GM20431 (cell line): ENCODE measurements around the gene HHIP.

Experiments
- in situ Hi-C: fragments of 300-500 bp; cut with MseI, MboI; formaldehyde crosslinking; loops from one replicate; pipeline ENCODE4 v1.15.0; 2020; ENCODE audit warnings: low sequenced_read_pairs; ENCODE audit not compliant: unreplicated experiment

HHIP gene

DNA sequence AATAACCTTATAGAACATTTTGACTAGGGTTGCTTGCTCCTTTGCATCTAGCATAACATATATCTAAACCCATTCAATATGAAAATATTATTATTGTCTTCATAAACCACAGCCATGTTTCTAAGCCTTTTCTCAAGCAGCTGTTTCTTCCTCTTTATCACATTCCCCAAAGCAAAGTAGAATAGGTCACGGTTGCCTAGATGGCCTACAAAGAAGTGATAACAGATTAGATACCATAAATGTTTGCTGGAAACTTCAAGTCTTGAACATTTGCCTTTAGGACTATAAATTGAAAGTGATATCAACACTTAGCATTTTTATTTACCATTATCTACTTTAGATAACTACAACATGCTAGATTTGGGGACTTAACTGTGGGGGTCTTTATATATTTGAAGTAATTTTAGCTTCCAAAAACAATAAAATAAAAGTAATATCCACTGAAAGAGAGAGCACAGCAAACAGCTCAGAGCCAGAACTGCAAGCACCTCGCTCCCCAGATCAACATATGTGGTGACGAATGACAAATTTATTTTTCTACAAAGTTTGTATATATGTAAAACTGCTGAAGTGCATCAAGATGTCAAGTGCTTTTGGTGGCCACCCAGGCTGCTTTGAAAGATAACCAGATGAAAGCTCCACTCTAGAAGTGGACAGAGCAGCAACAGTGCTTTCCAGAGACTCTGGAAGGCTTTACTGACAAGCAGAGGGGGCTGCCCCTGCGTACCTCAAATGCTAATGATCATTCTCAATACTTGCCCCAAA lies 8.0 kb downstream of the HHIP start:
- in situ Hi-C loops, result no loop called here

DNA sequence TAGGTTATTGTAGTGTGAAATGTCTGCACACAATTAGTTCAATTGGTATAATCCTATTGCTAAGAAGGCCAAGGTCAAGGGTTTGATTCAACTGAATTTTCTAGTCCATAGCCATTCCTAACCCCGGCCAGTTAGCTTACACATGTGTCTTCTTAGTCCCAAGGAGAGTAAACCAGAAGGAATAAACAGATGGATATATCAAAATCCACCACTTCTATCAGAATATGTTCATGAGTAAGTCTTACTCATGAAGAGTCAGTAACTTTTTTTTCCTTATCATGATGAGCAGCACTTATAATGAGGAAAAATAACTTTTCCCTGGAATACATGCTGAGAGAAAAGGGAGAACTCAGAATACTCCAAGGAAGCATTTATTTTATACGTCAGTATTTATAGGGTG lies 9.5 kb downstream of the HHIP start:
- in situ Hi-C loops, result no loop called here

DNA sequence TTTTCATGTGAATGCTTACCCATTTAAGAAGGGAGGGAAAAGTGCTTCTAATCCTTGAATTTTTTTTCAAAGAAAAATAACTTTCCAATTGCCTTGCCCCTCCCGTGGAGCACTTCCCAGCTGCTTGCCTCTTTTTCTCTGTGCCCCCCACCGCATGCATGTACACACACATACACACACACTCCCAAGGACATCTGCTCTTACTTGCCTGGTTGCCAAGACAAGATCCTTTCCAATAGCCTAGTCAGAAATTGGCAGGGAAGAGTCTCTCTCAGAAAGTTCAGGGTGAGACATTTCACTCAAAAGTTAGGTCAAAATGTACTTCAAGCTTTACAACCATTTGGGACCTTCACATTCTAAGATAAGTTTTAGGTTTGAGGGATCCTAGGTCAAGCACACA lies 10.9 kb downstream of the HHIP start:
- in situ Hi-C loops, result no loop called here

DNA sequence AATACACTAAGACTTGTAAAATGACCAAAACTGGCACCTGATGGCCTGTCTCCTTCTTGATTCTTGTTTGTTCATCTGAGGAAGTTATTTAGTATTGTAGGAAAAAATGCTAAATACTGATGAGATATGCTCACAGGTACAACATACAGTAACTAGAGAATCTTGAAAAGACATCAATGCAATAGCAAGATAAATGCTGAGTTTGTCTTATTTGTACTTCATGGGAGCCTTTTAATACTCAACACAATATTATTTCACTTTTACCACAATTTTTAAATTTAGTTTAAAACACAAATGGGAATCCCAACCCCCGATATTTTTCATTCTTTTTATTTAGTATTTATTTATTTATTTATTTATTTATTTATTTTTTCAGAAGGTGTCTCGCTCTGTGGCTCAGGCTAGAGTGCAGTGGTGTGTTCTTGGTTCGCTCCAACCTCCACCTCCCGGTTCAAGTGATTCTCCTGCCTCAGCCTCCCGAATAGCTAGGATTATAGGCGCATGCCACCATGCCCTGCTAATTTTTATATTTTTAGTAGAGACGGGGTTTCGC lies 12.1 kb downstream of the HHIP start:
- in situ Hi-C loops, result no loop called here

DNA sequence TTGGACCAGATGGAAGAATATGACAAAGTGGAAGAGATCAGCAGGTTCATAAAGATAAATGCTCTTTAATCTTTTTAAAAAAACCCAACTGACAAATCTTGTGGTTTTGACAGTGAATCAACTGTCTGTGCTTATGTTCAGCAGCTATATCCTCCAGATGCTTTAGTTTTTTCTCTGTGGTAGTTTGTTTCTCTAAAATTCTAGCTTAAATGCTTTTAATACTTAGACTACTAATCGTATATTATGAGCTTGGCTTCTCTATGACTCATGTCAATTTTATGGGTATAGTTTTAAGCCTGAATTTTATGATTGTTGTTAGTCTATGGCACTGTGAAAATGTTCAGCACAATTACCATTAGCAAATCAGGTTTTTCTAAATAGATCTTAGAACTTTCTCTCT lies 12.9 kb downstream of the HHIP start:
- in situ Hi-C loops, result no loop called here

DNA sequence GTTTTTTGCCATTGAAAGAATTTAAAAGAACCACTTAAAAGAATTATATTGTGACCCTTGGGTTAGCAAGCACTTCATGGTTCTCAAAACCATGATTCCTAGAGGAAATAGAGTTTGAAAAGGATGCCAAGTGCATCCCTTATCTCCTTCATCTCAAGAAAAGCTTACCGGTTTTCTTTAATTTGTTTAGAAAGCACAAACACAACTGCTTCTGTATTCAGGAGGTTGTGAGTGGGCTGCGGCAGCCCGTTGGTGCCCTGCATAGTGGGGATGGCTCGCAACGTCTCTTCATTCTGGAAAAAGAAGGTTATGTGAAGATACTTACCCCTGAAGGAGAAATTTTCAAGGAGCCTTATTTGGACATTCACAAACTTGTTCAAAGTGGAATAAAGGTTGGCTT lies 13.5 kb downstream of the HHIP start:
- in situ Hi-C loops, result no loop called here

DNA sequence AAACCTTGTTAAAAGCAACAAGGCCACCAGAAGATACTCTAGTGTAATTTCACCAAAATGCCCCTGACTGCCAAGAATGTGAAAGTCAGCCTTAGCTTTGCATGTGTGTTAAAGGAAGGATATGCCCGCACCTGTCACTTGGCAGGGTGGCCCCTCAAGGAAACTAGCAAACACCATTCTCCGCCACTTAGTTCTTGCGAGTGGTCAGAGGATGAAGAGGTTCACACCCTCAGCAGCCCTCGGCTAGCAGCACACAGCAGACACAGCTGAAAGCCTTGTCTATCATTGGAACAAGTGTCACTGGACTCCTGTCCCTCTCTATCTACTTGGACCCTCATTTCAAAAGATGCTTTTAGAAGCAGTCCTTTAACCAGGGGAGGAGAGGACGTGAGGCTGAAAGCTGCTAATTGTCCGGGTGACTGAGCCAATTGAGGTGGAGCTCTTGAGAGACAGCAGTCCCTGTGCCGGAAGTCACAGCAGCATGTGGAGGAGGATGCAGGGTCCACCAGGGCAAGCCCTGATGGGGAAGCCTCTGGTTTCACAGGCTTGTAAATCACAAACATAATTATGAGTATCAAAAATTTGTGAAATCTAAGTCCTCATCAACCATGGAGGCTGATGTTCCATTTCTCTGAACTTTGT lies 18.0 kb downstream of the HHIP start:
- in situ Hi-C loops, result no loop called here

DNA sequence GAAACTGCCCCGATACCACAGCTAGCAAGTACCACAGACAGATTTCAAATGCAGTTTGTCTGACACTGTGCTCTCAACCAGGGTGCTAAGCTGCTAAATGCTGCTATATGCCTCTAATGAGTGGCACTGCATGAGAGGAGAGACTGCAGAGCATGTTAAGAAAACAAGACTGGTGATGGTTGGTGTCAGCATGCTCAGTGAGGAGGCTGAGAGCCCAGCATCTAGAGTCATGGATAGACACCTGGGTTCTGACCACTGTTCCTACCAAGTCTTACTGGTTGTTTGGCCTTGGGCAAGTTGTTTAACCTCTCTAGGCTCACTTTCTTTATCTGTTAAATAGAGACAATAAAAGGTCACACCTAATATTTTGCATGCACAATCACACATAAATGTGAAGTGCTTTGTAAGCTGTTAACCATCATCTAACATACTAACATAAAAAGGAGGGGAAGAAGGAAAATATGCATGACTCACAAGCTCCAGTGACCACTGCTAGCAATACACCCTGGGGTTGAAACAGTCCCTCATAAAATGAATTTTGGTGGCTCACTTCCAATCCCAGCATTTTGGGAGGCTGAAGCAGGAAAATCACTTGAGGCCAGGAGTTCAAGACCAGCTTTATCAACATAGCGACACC lies 20.7 kb downstream of the HHIP start:
- in situ Hi-C loops, result no loop called here

DNA sequence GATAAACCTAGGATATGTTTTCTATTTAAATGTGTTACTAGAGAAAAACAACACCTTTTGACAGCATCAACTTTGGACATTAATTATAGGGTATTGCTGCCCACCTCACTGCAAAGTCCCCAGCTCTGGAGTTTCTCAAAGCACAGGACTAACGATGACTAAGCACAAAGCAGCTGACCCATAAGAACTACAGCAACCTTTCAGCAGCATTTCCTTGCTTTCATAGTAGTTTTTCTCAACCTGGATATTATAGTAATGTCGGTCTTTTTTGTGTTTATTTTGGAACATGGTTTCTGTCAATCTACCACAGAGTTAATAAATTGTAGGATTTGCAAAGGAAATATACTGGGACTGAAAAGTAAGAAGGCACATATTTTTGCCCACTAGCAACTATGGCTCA lies 21.5 kb downstream of the HHIP start:
- in situ Hi-C loops, result no loop called here

DNA sequence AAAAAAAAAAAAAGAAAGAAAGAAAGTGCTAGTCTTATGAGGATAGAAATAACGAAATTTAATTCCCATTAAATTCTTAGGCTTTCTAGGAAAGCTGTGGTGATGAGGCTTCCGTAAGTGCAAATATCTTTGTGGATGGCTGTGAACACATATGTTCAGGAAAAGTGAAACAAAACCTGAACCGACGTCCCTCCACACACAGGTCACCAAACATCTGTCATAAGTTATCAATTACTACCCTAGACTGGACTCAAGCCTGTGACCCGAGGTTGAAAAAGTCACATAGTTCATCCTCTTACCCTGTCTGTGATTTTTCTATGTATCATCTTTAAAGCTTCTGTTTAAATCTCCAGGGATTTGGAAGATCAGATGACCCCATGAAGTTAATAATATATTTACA lies 24.8 kb downstream of the HHIP start:
- in situ Hi-C loops, result no loop called here

DNA sequence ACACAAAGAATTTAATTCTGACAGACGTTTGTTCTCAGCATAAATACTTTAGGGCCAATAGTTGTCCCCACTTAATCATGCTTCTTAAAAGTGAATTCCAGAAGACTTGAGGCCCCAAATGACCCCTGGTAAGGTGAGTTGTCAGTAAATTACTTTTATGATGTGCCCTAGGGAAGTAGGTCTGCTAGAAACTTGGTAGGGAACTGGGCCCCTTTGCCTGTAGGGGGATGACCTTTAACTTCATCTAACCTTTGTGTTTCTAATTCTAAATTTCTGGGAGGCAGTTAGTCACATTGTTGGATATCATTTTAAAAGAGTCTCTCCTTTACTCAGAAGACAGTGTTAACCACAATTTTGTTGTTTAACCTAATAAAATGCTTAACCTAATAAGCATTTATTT lies 28.8 kb downstream of the HHIP start:
- in situ Hi-C loops, result no loop called here

DNA sequence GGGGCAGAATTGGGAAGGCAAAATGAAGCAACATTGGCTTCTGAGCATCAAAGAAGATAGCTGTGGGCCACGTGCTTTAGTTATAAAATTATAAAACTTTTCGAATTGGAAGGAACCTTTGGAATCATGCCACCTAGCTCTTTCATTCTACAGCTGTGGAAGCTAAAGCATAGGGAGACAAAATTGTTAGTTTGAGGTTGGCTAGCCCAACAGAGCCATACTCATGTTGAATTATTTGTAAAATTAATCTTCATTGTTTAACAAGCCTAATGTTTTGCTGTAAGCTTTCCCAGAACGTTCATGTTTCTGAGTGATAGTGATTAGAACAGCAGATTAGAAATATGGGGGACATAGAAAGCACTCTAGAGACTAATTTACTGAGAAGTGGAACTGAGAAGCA lies 35.9 kb downstream of the HHIP start:
- in situ Hi-C loops, result no loop called here

DNA sequence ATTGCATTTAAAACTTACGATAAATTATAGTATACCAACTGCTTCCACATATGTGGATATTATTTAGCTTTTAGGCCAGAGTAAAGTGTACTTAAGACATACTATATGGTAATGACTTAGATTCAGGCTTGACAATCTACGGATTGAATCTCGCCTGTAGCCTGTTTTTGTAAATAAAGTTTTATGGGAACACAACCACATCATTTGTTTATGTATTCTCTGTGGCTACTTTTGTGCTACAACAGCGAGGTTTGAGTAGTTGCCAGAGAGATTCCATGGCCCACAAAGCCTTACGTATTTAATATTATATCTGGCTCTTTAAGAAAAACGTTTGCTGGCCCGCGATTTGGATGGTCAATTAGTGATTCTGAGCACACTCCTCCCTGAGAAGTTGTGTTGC lies 37.6 kb downstream of the HHIP start:
- in situ Hi-C loops, result no loop called here

DNA sequence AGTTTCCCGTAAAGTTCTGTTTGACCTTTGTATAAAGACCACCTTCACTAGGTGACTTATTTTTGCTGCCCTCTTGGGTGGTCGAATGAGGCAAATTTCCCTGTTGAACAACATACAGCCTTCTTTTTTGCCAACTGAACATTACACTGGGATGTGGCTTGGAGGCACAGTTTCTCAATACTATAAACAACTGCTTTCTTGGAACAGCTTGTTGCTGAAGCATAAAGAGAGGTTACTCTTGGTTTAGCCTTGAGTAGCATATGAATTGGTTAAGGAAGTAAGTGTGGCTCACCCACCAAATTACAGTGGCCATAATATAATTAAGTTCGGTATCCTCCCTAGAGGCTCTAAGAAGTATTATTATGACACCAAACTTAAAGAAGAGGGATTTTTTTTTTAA lies 40.0 kb downstream of the HHIP start:
- in situ Hi-C loops, result no loop called here

DNA sequence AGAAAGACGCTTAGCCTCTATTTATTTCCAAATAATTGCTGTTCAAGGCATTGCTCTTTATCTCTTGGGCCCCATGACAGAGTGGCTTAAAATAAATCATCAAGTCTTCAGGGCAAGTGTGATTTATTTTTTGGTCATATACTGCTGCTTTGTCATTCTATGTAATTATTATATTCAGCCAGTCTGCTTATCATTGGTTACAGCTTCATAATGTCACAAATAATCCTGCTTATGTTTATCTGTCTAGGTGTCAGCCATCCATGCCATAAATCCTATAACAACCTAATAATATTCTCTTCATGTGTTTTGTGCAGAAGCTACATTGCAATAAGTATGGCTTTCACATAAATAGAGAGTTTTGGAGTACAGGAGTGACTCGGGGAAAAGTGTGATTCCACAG lies 41.0 kb downstream of the HHIP start:
- in situ Hi-C loops, result no loop called here

DNA sequence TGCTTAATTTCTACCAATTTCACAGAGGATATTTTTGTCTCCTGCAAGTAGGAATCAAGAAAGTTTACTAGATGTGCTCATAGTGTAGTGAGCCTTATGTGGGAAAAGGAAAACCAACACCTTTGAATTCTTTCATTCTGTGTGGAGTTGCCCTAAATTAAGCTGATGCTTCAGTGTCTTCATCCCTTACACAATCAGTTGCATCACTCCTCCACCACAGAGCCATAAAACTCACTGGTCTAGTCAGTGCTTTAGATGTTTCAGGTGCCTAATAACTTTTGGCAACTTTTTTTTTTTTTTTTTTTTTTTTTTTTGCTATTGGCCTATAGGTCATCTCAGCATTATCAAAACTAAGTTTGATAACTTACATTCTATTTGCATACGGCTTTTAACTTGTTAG lies 41.5 kb downstream of the HHIP start:
- in situ Hi-C loops, result no loop called here

DNA sequence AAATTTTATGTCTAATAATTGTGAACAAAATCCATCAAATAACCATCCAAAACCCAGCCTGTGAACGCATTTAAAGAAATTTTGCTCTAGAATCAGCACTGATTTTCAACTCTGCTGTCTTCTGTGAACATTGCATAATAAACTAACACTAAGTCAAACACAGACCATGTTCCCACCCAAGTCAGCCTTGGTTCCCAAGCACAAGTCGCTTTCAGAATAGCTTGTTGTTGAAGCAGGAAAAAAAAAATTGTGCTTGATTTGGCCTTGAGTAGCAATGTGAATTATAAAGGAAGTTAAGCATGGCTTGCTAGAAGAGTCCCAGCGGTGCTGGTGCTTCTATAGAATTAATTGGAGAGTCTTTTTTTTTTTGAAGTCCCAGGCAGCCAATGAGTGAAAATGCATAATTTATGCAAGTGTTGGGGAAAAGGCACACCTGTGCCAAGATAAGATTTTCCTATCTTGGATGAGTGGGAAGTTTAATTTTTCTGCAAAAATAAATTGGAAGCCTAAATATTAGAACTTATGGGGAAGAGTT lies 42.1 kb downstream of the HHIP start:
- in situ Hi-C loops, result no loop called here

DNA sequence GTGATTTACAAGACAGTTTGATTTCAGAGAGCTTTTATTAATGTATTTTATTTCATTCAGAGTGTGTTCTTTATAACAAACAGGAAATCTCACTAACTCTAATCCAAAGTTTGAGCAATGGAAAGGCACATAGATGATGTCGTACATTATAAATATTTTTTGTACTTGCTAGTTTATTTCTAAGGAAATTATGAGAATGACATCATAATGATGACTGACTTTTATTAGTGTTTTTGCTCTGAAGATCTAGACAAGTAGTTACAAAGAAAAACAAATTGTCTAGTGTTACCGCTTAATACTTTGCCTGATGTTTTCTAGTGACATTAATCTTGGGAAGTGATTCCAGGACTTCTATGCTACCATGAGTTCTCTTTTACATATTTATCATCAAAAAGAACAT lies 43.2 kb downstream of the HHIP start:
- in situ Hi-C loops, result no loop called here

DNA sequence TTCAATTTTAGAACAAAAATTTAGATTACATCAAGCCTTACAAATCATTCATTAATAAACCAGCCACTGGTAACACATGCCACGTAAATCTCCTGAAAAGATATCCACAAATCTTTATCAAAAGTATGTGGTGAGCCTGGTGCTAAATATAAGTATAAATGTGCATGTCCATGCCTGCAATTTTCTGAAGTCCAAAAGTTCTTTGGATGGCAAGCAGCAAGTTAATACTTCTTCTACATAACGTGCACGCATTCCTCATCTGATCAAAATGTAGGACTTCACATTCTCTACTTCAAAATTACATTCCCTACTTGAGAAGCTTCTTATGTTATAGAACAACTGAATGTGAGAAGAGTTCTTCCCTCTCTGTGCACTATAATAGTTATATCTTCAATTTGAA lies 49.8 kb downstream of the HHIP start:
- in situ Hi-C loops, result no loop called here

DNA sequence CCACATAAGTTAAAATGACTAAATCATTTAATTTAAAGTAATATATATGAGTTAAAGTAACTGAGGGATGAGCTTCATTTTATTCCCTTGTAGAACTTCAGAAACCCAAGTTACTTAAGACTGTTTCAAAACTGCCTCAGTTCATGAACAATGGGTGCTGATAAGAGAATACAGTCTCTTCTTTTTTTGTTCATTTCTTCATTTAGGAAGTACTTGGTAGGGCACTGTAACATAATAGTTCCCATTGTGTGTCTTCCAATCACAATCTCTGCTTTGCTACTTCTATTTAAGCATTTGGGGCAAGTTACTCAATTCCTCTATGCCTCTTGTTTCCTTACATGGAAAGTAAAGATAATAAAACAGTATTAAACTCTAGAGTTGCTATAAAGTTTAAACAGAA lies 50.4 kb downstream of the HHIP start:
- in situ Hi-C loops, result no loop called here

DNA sequence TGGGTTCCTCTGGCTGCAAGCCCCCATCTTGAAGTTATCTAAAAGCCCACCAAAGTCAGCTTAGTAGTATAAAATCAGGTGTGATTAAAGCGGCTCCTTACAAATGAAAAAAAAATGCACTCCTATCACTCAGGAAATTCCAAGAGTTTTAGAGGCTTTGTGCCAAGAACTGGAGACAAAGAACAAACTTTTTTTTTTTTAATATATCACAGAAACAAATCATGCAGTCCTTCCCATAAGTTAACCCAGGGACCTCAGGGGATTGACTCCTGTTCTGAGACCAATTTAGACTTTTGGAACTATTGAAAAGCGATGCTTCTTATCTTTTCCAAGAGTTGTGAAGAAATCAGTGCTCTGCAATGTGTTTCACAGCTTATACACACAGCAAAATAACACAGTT lies 53.6 kb downstream of the HHIP start:
- in situ Hi-C loops, result no loop called here
